KOPT-K1 (cell line): Measurements from ENCODE around the gene PRKD1.

Experiments
- H3K27ac ChIP-seq: fragments of 200-600 bp; sonication (generic); 2 replicates; pipeline ENCODE4 v1.5.1; 2016; ENCODE audit warnings: antibody characterized with exemption, mild to moderate bottlenecking, low read depth, low read length; ENCODE audit not compliant: poor library complexity, severe bottlenecking
- H3K36me3 ChIP-seq: fragments of 200-600 bp; sonication (generic); 2 replicates; pipeline ENCODE4 v1.5.1; 2017; ENCODE audit warnings: antibody characterized with exemption, mild to moderate bottlenecking, low read length, moderate library complexity; ENCODE audit not compliant: insufficient read depth
- H3K9me3 ChIP-seq: fragments of 200-600 bp; sonication (generic); 2 replicates; pipeline ENCODE4 v1.5.1; 2017; ENCODE audit warnings: antibody characterized with exemption, low read length, mild to moderate bottlenecking; ENCODE audit not compliant: insufficient read depth, poor library complexity, severe bottlenecking

Gene PRKD1

DNA sequence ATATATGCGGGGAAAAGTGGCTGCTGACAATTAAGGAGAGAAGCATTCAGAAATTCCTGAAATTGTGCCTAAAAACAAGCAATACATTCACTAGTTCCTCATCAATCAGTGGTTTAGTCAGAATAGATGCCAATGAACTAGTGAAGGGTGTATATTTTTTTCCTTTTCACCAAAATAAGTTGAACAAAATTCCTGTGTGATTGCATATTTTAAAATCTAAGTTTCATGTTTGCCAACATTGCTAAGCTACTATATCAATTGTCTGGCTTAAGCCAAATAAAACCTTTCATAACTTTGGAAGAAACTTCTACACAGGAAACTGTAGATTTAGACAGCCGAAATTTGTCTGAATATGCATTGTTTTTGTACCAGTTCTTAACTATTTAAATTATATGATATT is 8.7 kb downstream of the PRKD1 start:
- Histone ChIP-seq H3K36me3 (no peaks in the 10 kb centered on the region), H3K9me3 (no peaks in the 10 kb centered on the region), H3K27ac (no peak overlapping the region)

DNA sequence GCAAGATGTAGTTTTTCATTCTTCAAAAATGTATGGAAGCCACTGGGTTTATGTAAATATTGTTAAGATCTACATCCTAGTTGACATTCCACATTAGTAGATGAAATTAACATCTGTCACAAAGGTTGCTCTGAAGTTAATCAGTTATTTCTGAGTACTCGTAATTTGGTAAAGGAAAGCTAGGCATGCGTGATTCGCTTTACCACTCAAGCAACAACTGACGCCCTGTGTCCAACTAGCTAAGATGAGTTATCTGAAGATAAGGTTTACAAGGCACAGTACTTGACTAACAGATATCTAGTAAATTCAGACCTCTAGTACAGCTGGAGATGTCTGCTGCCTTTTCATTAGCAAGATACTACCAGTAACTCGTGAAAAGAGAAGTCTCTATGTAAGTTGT is 14.1 kb downstream of the PRKD1 start:
- H3K36me3 ChIP-seq: no peaks in the 10 kb centered on the region
- H3K9me3 ChIP-seq: no peaks in the 10 kb centered on the region
- H3K27ac ChIP-seq: no peak overlapping the region

DNA sequence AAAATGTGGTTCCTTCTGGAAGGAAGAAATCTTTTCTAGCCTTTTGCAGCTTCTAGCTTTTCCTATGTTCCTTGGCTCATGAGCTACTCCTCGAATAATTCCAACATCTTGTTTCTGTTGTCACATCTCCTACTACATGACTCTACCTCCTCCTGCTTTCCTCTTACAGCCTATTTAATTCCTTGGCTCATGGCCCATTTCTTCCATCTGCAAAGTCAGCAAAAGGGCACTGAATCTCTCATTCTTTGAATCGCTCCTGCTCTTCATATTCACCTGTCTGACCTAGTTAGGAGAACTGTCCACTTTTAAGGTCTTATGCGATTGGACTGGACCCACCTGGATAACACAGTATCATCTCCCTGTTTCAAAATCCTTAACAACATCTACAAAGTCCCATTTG is 15.8 kb downstream of the PRKD1 start:
- H3K9me3 ChIP-seq: no peaks in the 10 kb centered on the region
- no peaks in the 10 kb centered on the region for H3K36me3 ChIP-seq

DNA sequence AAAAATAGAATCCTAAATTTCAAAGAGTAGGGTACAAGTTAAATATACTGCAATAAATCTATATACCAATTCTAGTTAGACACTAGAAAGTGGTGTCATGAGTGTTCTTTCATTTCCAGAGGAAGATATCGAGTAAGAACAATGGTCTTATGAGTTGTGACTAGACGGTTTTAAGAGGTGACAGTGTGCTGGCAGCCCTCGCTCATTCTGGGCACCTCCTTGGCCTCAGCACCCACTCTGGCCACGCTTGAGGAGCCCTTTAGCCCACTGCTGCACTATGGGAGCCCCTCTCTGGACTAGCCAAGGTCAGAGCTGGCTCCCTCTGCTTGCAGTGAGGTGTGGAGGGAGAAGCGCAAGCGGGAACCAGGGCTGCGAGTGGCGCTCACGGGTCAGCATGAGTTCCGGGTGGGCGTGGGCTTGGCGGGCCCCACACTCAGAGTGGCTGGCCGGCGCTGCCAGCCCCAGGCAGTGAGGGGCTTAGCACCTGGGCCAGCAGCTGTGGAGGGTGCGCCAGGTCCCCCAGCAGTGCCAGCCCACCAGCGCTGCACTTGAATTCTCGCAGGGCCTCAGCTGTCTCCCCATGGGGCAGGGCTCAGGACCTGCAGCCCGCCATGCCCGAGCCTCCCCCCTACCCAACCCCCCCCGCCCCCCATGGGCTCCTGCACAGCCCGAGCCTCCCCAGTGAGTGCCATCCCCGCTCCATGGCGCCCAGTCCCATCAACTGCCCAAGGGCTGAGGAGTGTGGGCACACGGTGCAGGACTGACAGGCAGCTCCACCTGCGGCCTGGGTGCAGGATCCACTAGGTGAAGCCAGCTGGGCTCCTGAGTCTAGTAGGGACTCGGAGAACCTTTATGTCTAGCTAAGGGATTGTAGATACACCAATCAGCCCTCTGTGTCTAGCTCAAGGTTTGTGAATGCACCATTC is 18.7 kb downstream of the PRKD1 start:
- Histone ChIP-seq H3K9me3 (no peaks in the 10 kb centered on the region), H3K36me3 (no peaks in the 10 kb centered on the region), H3K27ac (no peak overlapping the region)

More for the DNA sequence above, 15.8 kb downstream of the PRKD1 start:
- H3K27ac ChIP-seq: no peak overlapping the region

DNA sequence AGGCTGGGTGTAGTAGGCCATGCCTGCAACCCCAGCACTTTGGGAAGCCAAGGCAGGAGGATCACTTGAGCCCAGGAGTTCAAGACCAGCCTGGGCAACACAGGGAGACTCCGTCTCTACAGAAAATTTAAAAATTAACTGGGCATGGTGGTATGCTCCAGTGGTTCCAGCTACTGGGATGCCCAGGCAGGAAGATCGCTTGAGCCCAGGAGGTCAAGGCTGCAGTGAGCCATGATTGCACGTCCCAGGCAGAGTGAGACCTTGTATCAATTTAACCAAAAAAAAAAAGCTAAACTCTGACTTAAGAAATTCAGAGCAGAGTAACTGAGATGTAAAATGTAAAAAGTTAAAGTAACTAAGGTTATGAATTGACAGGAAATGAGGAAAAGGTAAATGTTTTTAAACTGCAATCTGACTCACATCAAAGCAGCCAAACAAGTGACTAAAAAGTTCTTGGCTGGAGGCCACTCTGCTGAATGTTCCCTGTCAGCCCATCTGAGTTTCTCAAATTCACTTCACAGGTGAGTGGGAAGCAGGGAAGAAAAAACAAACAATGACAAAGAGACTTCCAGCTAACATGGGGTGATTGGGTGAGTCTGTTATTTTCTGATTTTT is 21.3 kb downstream of the PRKD1 start:
- H3K27ac ChIP-seq: no peak overlapping the region
- H3K36me3 ChIP-seq: no peaks in the 10 kb centered on the region
- H3K9me3 ChIP-seq: no peaks in the 10 kb centered on the region

DNA sequence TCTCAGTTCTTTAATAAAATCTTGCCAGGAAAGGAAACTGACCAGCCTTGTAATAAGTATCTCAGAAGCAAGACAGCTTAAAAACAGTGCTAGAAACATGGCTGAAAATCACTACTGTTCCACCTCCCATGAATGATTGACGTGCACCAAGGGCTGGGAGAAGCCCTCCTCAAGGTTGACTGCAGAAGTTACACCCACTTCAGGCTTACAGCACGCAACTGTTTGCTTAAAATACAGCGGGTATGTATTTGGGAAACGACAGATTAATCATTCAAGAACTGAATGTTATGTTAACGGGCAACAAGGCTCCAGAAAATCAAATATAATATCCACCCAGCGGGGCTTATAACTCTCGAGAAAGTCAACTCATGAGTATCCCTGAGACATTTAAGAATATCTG is 22.1 kb downstream of the PRKD1 start:
- H3K27ac ChIP-seq: no peak overlapping the region
- H3K36me3 ChIP-seq: no peaks in the 10 kb centered on the region
- no peaks in the 10 kb centered on the region for H3K9me3 ChIP-seq

DNA sequence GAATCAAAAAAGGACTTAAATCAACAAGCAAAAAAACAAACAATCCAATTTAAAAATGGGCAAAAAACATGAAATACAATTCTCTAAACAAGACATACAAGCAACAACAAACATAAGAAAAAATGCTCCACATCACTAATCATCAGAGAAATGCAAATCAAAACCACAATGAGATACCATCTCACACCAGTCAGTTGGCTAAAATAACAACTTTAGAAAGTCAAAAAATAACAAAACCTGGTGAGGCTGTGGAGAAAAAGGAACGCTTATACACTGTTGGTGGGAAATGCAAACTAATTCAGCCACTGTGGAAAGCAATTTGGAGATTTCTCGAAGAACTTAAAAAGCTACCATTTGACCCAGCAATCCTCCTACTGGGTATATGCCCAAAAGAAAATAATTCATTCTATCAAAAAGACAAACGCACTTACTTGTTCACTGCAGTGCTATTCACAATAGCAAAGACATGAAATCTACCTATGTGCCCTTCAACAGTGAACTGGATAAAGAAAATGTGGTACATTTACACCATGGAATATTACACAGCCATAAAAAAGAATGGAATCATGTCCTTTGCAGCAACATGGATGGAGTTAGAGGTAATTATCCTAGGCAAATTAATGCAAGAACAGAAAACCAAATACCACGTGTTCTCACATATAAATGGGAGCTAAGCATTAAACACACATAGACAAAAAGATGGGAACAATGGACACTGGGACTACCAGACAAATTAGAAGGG is 26.9 kb downstream of the PRKD1 start:
- no peak overlapping the region for H3K27ac ChIP-seq
- no peaks in the 10 kb centered on the region for H3K9me3 ChIP-seq
- H3K36me3 ChIP-seq: no peaks in the 10 kb centered on the region

DNA sequence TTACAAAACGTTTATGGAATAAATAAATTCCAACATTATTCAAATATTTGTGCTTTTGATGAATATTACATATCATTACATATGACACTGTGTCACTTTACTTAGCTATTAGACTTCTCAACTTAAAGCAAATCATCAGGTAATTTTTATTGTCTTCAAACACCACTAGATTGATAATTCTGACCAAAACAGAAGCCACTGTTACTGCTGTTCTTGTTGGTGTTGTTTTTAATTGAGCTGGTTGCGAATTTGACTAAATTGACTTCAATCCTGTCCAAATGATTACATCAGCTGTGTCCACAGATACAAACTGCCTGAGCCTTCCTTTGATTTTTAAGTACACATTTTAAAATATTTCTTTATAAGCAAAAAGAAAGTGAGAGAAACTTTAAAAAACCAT is 29.2 kb downstream of the PRKD1 start:
- no peaks in the 10 kb centered on the region for H3K9me3 ChIP-seq
- H3K36me3 ChIP-seq: no peaks in the 10 kb centered on the region
- no peak overlapping the region for H3K27ac ChIP-seq

DNA sequence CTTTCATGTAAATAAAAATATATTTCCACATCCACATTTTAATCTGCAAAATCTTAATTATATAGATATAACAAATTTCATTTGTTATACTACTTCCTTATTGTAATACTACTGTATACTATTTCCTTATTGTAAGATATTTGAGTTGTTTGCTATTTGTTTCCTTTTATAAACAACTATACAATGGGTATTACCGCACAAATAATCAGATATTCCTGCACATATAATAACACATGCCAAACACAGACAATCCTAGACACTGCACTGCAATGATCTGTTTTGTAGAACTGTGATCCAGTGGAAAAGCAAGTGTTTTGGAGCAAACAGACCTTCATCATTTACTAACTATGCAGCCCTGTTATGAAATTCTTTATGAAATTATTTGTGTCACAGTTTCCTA is 30.5 kb downstream of the PRKD1 start:
- Histone ChIP-seq H3K36me3 (no peaks in the 10 kb centered on the region), H3K27ac (no peak overlapping the region), H3K9me3 (no peaks in the 10 kb centered on the region)

DNA sequence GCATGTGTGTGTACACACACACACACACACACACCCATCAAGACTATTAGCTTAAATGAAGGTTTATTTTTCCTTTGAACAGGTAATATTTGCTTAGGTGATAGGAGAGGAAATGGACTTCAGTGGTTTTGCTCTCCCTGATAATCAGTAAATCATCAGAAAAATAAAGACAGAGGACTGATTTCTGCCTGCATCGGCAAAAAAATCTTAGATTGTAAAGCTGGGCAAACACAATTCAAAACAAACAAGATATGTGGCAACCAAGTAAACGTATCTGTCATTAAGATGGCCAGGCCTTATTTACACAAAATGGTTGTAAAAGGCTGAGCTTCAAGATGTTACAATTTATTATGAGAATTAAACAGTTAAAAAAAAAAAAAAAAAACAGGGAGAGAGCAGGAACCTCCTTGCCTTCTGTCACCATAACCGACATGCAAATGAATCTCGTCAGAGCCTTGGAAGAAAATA is 31.3 kb downstream of the PRKD1 start:
- Histone ChIP-seq H3K9me3 (no peaks in the 10 kb centered on the region), H3K27ac (no peak overlapping the region)

DNA sequence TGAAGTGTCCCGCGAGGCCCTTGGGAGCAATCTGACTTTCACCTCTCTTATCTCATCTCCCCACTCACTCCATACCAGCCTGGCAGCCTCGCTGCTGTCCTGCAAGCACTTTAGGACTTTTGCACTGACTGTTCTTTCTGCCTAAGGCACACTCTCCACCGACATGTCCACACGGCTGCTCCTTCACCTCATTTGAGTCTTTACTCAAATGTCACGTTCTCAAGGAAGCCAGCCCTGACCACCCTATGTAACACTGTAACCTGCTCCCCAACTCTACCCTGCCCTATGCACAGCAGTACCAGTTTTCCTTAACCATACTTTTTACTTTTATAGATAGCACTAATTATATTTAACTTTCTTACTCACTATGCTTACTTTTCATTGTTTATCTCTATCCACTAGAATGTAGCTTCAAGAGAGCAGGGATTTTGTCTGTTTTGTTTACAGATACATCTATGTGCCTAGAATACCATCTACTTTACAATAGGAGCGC is 32.0 kb downstream of the PRKD1 start:
- no peaks in the 10 kb centered on the region for H3K9me3 ChIP-seq
- H3K27ac ChIP-seq: no peak overlapping the region
- H3K36me3 ChIP-seq: no peaks in the 10 kb centered on the region

More for the DNA sequence above, 31.3 kb downstream of the PRKD1 start:
- H3K36me3 ChIP-seq: no peaks in the 10 kb centered on the region

DNA sequence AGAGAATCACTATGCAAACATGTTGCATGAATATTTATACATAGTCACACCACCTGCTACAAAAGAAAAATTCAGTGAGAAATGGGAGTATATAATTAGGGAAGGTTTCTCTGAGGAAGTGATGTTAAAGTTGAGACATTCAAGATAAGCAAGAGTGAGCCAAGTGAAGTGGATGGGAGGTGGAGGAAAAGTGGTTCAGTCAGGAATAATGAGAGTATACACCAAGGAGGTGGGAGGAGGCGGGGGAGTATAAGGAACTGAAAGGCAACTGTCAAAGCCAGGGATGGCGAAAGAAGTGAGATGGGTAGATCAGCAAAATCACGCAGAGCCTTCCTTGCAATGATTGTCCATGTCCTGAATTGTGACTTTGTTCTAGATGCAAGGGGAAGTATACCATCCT is 33.7 kb downstream of the PRKD1 start:
- H3K27ac ChIP-seq: no peak overlapping the region
- no peaks in the 10 kb centered on the region for H3K9me3 ChIP-seq
- H3K36me3 ChIP-seq: no peaks in the 10 kb centered on the region

DNA sequence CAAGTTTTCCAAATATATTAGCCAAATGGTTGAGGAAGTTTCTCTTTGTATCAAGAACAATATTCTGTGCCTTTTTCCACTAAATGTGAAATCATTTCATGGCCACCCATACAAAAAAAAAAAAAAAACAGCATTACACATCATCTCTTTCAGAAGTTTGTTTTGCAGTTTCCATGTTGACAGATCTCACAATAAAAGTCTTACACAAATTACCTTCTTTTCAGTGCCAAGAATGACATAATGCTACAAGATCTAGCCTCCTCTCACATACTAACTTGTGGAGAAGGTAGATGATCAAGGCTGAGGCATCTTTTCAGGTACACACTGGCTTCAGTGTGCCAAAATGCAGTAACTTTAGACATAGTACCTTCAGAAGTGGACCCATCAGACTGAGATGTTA is 35.3 kb downstream of the PRKD1 start:
- H3K36me3 ChIP-seq: no peaks in the 10 kb centered on the region
- H3K9me3 ChIP-seq: no peaks in the 10 kb centered on the region
- H3K27ac ChIP-seq: no peak overlapping the region

DNA sequence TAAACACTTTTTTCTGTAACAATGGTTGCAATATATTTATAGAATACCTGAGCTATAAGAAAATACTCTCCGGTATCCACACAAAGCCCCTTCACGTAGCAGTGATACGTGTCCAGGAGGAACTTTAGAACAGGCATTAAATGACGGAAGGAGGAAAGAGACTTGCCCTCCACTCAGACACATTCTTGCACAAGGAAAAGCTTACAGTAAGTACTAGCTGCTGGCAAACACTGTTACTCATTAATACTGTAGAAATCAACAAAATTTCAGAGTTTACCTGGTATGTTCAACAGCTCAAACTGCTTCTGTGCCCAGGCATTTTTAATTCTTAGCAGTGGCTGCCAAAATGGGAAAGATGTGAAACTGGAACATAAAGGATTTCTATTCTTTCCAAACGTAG is 41.7 kb downstream of the PRKD1 start:
- Histone ChIP-seq H3K36me3 (no peaks in the 10 kb centered on the region), H3K27ac (no peak overlapping the region), H3K9me3 (no peaks in the 10 kb centered on the region)

DNA sequence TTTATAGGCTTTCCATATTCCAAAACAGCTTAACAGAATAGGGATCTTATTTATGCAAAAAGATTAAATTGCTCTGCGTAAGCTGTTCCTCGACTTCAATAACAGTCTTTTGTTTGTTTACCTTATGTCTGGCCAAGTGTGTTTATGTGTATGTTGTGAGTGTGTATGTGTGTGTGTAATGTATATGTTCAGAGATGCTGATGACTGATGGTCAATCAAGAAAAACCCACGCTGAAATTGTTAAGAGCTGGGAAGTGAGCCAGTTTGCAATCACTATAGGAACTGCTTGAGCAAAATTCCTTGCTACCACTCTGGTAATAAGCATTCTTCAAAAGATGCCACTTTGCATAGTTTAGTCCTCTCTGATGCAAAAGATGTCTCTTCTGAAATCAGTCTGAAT is 59.6 kb downstream of the PRKD1 start:
- Histone ChIP-seq H3K36me3 (no peaks in the 10 kb centered on the region), H3K9me3 (no peaks in the 10 kb centered on the region), H3K27ac (no peak overlapping the region)
